A549 (cell line): Measurements from ENCODE around the gene CEP72. TPM values are rescaled to one million over a fixed set of nuclear protein-coding genes. Genes with fewer than 3 reads are reported as not detected.

ENCODE experiments used
- ATAC-seq, 2 experiments: fragments of 200-7000 bp in 1 of 2; fragments of >200 bp in 1 of 2; cut with Nextera tagmentation in 1 of 2; cut with Tn5 transposase in 1 of 2; 3 replicates each; pipeline versions ENCODE4 v1.8.0 to v1.9.1; 2018 to 2020; ENCODE audit warnings: mild to moderate bottlenecking in 1 of 2, moderate library complexity in 1 of 2
- CTCF ChIA-PET: fragments of 300-600 bp; sonication (Branson Sonifier 250); formaldehyde crosslinking; extraction: SDS; loops from one replicate; lab custom pipeline; 2021; ENCODE audit warnings: antibody characterized with exemption, inconsistent platforms; lab: Yijun Ruan, JAX
- POLR2A ChIA-PET: fragments of 350-600 bp; formaldehyde crosslinking; extraction: SDS; loops from one replicate; lab custom pipeline; 2021; ENCODE audit warnings: antibody characterized with exemption, inconsistent platforms; lab: Yijun Ruan, JAX
- DNase-seq, 2 experiments: peaks; one replicate each; pipeline versions ENCODE4 v3.0.0 to v3.0.0-alpha.2; 2011 to 2016; ENCODE audit warnings: low read depth in 1 of 2, low spot score in 1 of 2
- FAIRE-seq: peaks from 2 replicates; lab custom pipeline; 2011; peaks lifted over from hg19 to GRCh38; lab: Jason Lieb, UNC
- H3K27ac ChIP-seq, 2 experiments: fragments of >200 bp; sonication (Bioruptor Twin); formaldehyde crosslinking; 3 replicates each; pipeline ENCODE4 v1.5.1; 2016 to 2017
- H3K4me1 ChIP-seq: fragments of >200 bp; sonication (Bioruptor Twin); formaldehyde crosslinking; 3 replicates; pipeline ENCODE4 v1.6.1; 2016
- H3K4me2 ChIP-seq: fragments of >200 bp; sonication (Bioruptor Twin); formaldehyde crosslinking; 3 replicates; pipeline ENCODE4 v1.6.1; 2016
- H3K4me3 ChIP-seq: fragments of >200 bp; sonication (Bioruptor Twin); formaldehyde crosslinking; 3 replicates; pipeline ENCODE4 v1.5.1; 2016
- H3K9me3 ChIP-seq: fragments of >200 bp; sonication (Bioruptor Twin); formaldehyde crosslinking; 3 replicates; pipeline ENCODE4 v1.6.1; 2016
- CBX2 ChIP-seq: fragments of 200-600 bp; sonication (generic); IDR thresholded peaks from 2 replicates; pipeline ENCODE4 v1.6.1; 2016; ENCODE audit warnings: low read depth, mild to moderate bottlenecking, borderline replicate concordance
- CHD2 ChIP-seq: fragments of 150-350 bp; IDR thresholded peaks from 2 replicates; pipeline ENCODE4 v1.6.1; 2014; ENCODE audit warnings: low read length; ENCODE audit not compliant: partially characterized antibody
- CHD4 ChIP-seq: fragments of 200-600 bp; sonication (generic); IDR thresholded peaks from 2 replicates; pipeline ENCODE4 v1.6.1; 2016; ENCODE audit warnings: antibody characterized with exemption, mild to moderate bottlenecking, borderline replicate concordance
- E2F6 ChIP-seq: IDR thresholded peaks from 2 replicates; pipeline ENCODE4 v1.6.1; 2012; ENCODE audit warnings: low read depth, borderline replicate concordance
- EHF ChIP-seq: fragments of 250-450 bp; sonication (Bioruptor Pico); IDR thresholded peaks from 2 replicates; pipeline ENCODE4 v1.5.0; 2020; ENCODE audit warnings: mild to moderate bottlenecking
- EP300 ChIP-seq, 2 experiments: fragments of >200 bp; sonication (Bioruptor Twin); formaldehyde crosslinking; IDR thresholded peaks; 2 replicates in 1 of 2; 3 replicates in 1 of 2; pipeline ENCODE4 v1.6.1; 2016 to 2017
- FOSB ChIP-seq: fragments of 250-450 bp; sonication (Bioruptor Pico); IDR thresholded peaks from 2 replicates; pipeline ENCODE4 v1.5.0; 2020; ENCODE audit warnings: mild to moderate bottlenecking, moderate library complexity
- FOSL2 ChIP-seq, 2 experiments: fragments of 450-650 bp in 1 of 2; fragments of >200 bp in 1 of 2; sonication (Bioruptor Twin) in 1 of 2; formaldehyde crosslinking; IDR thresholded peaks; 2 replicates each; pipeline versions ENCODE4 v1.5.0 to v1.6.1; 2016 to 2020; ENCODE audit warnings: mild to moderate bottlenecking in 1 of 2, moderate library complexity in 1 of 2
- GATA3 ChIP-seq: IDR thresholded peaks from 2 replicates; pipeline ENCODE4 v1.6.1; 2012; ENCODE audit warnings: borderline replicate concordance
- HOXB13 ChIP-seq: fragments of 250-450 bp; sonication (Bioruptor Pico); IDR thresholded peaks from 2 replicates; pipeline ENCODE4 v1.5.0; 2020; ENCODE audit warnings: low read depth, mild to moderate bottlenecking, moderate library complexity
- KDM1A ChIP-seq: fragments of 200-600 bp; sonication (generic); IDR thresholded peaks from 2 replicates; pipeline ENCODE4 v1.6.1; 2016; ENCODE audit warnings: low read depth, mild to moderate bottlenecking
- MAZ ChIP-seq: fragments of 150-350 bp; IDR thresholded peaks from 2 replicates; pipeline ENCODE4 v1.6.1; 2014; ENCODE audit warnings: antibody characterized with exemption, low read depth, low read length, borderline replicate concordance
- NFE2L2 ChIP-seq: fragments of 150-350 bp; conservative IDR thresholded peaks from 2 replicates; pipeline ENCODE4 v1.6.1; 2014; ENCODE audit warnings: low read length
- NPAS2 ChIP-seq: fragments of 250-450 bp; sonication (Bioruptor Pico); IDR thresholded peaks from 2 replicates; pipeline ENCODE4 v1.8.0; 2022; ENCODE audit warnings: mild to moderate bottlenecking, moderate library complexity, borderline replicate concordance
- NR3C1 ChIP-seq: fragments of >200 bp; sonication (Bioruptor Twin); formaldehyde crosslinking; IDR thresholded peaks from 3 replicates; pipeline ENCODE4 v1.6.1; 2017
- PHF8 ChIP-seq: fragments of 200-600 bp; sonication (generic); IDR thresholded peaks from 2 replicates; pipeline ENCODE4 v1.6.1; 2016; ENCODE audit warnings: low read depth, mild to moderate bottlenecking, antibody characterized with exemption, moderate library complexity, borderline replicate concordance
- POLR2A ChIP-seq: IDR thresholded peaks from 2 replicates; pipeline ENCODE4 v1.6.1; 2012; ENCODE audit warnings: mild to moderate bottlenecking, low read length
- SMC3 ChIP-seq: fragments of >200 bp; sonication (Bioruptor Twin); formaldehyde crosslinking; IDR thresholded peaks from 3 replicates; pipeline ENCODE4 v1.6.1; 2018; ENCODE audit warnings: inconsistent platforms
- ZFP36 ChIP-seq: fragments of 450-650 bp; IDR thresholded peaks from 2 replicates; pipeline ENCODE4 v1.6.1; 2014; ENCODE audit warnings: borderline replicate concordance; ENCODE audit not compliant: partially characterized antibody
- ZSCAN20 ChIP-seq: fragments of 250-450 bp; sonication (Bioruptor Pico); IDR thresholded peaks from 2 replicates; pipeline ENCODE4 v1.8.0; 2022; ENCODE audit warnings: mild to moderate bottlenecking, moderate library complexity
- WGBS: methylation state at CpG from one replicate; pipeline ENCODE4 v1.1.6; 2017; ENCODE audit errors: missing lambda C conversion rate; 5-methylcytosine and 5-hydroxymethylcytosine counted together
- polyA plus RNA-seq, 4 experiments: library from polyadenylated mRNA; depleted of rRNA in 3 of 4; stranded (reverse); fragments of >200 nt; fragmentation: RNase III in 1 of 4; extraction: RNeasy Plus Mini Kit Qiagen cat#74134 plus additional on column Dnase treatment in 1 of 4; gene quantifications; 2 replicates in 3 of 4; 3 replicates in 1 of 4; pipeline ENCODE4 v1.2.3, GENCODE V29; 2011 to 2017
- TF ChIP-seq, protein P1 (sequence below): fragments of 450-650 bp; IDR thresholded peaks from 2 replicates; pipeline ENCODE4 v1.6.1; 2014; ENCODE audit warnings: antibody characterized with exemption
- TF ChIP-seq, protein P2 (sequence below): fragments of 250-450 bp; sonication (Bioruptor Pico); IDR thresholded peaks from 2 replicates; pipeline ENCODE4 v1.5.0; 2021; ENCODE audit warnings: mild to moderate bottlenecking, moderate library complexity, borderline replicate concordance

The CEP72 gene
- polyA plus RNA-seq, 2 of the 4 experiments (the other 2 are of a cell fraction) = 10.8 to 11.1 TPM

- no peaks in the 10 kb centered on the region for H3K4me1 ChIP-seq
- H3K9me3 ChIP-seq = no peaks in the 10 kb centered on the region
- ATAC-seq = no peak
- H3K4me3 ChIP-seq = no peak overlapping the region
- 59% methylated on average over 15 of the region's 17 CpGs for WGBS
- FAIRE-seq = no peak
- H3K4me2 ChIP-seq = no peak overlapping the region
- TF ChIP-seq FOSL2 (IDR thresholded peaks at IDR 0.05) (no peak), FOSL2 (CRISPR knock-in tag; IDR thresholded peaks at IDR 0.05) (no peak), ZFP36 (no peak), CHD2 (no peak), PHF8 (no peak), MAZ (no peak), KDM1A (no peak), EP300 (IDR thresholded peaks at IDR 0.05) (no peak), FOSB (CRISPR knock-in tag) (no peak), HOXB13 (no peak), POLR2A (no peak), CHD4 (no peak), ZSCAN20 (CRISPR knock-in tag) (no peak), NPAS2 (no peak), NFE2L2 (no peak), SMC3 (no peak), GATA3 (no peak), E2F6 (no peak)
- TF ChIP-seq, protein P1, sequence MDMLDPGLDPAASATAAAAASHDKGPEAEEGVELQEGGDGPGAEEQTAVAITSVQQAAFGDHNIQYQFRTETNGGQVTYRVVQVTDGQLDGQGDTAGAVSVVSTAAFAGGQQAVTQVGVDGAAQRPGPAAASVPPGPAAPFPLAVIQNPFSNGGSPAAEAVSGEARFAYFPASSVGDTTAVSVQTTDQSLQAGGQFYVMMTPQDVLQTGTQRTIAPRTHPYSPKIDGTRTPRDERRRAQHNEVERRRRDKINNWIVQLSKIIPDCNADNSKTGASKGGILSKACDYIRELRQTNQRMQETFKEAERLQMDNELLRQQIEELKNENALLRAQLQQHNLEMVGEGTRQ = no peak
- TF ChIP-seq, protein P2, sequence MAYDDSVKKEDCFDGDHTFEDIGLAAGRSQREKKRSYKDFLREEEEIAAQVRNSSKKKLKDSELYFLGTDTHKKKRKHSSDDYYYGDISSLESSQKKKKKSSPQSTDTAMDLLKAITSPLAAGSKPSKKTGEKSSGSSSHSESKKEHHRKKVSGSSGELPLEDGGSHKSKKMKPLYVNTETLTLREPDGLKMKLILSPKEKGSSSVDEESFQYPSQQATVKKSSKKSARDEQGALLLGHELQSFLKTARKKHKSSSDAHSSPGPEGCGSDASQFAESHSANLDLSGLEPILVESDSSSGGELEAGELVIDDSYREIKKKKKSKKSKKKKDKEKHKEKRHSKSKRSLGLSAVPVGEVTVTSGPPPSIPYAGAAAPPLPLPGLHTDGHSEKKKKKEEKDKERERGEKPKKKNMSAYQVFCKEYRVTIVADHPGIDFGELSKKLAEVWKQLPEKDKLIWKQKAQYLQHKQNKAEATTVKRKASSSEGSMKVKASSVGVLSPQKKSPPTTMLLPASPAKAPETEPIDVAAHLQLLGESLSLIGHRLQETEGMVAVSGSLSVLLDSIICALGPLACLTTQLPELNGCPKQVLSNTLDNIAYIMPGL = no peak
- DNase-seq = no peak
- H3K27ac ChIP-seq = no peak overlapping the region
- ChIA-PET POLR2A (no interaction called here), CTCF (interaction anchor here (1.6 to 2.4 kb wide), 2 partner anchors 9 to 16 kb away, joined by 4 to 8 read pairs; partner anchors contain the start of gene CEP72)
These were observed 9.6 kb upstream of the CEP72 start for GRCh38 chr5:602466-603035.

- POLR2A ChIA-PET = no interaction called here
- ATAC-seq = peak in 1 of 2 experiments; percentile 23; a peak in 2 of 6 replicates
- TF ChIP-seq EHF (CRISPR knock-in tag) = no peak
- no peak for TF ChIP-seq KDM1A
- TF ChIP-seq NR3C1 = no peak
- TF ChIP-seq CBX2 = no peak
These were observed 8.8 kb upstream of the CEP72 start for GRCh38 chr5:603081-603998.

More at GRCh38 chr5:603081-603998, 8.8 kb upstream of the CEP72 start:
- Histone ChIP-seq H3K9me3 (no peaks in the 10 kb centered on the region), H3K4me3 (no peak overlapping the region), H3K27ac (no peak overlapping the region), H3K4me1 (no peaks in the 10 kb centered on the region), H3K4me2 (no peak overlapping the region)
- WGBS = 57% methylated on average over 26 of the region's 32 CpGs
- DNase-seq = no peak
- FAIRE-seq = no peak
- CTCF ChIA-PET = interaction anchor here (1.0 to 2.4 kb wide), 3 partner anchors 8 to 72 kb away, joined by 3 to 8 read pairs (median 4); partner anchors contain the start of gene CEP72
